Fibroblast of pulmonary artery (primary cell): ENCODE results near the gene NPM3.

Experiments
- DNase-seq: peaks from one replicate; pipeline ENCODE4 v3.0.0-alpha.2; 2010; ENCODE audit warnings: low read depth
- H3K4me3 ChIP-seq: replicated peaks from 2 replicates; pipeline ENCODE4 v1.5.1; 2011; ENCODE audit warnings: low read depth, mild to moderate bottlenecking, control low read depth, low read length, moderate library complexity
- TF ChIP-seq, protein P1 (sequence below): IDR thresholded peaks from 2 replicates; pipeline ENCODE4 v1.5.1; 2011; ENCODE audit warnings: mild to moderate bottlenecking, control low read depth, low read length, inconsistent platforms; ENCODE audit errors: missing control alignments

The NPM3 gene

DNA sequence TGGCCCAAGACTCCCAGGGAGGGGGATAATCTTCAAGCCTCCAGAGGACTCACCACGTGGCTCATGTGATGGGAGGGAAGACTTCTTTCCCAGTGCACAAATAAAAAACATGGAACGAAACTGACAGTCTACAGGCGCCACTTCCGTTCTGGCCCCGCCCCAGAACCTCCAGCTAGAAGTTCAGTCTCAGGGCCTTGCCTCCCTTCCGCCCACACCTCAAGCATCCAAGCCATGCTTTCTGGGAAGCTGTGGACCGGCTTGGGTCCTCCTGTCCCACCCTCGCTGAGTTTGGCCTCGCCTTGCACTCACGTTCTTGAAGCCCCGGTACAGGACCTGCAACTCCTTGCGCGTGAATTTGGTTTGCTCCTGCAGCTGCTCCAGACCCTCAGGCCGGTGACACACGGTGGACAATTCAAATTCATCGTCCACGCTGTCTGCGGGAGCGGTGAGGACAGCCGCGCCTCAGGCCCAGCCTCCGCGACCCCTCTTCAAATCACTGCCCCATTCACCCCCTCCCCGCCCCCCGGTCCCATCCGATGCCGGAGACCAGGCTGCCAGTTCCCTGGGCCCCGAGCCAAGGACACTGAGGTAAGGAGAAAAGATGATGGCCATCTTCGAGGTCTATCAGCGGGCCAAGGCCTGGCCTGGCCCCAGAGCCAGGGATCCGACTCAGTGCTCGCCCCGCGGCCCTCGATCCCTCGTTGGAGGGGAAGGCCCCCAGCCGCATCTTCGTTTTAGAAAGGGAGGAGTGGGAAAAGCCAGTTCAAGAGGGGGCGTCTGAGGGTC, 45.7 kb upstream of the NPM3 start:
- H3K4me3 ChIP-seq: no peak overlapping the region
- TF ChIP-seq, protein P1, sequence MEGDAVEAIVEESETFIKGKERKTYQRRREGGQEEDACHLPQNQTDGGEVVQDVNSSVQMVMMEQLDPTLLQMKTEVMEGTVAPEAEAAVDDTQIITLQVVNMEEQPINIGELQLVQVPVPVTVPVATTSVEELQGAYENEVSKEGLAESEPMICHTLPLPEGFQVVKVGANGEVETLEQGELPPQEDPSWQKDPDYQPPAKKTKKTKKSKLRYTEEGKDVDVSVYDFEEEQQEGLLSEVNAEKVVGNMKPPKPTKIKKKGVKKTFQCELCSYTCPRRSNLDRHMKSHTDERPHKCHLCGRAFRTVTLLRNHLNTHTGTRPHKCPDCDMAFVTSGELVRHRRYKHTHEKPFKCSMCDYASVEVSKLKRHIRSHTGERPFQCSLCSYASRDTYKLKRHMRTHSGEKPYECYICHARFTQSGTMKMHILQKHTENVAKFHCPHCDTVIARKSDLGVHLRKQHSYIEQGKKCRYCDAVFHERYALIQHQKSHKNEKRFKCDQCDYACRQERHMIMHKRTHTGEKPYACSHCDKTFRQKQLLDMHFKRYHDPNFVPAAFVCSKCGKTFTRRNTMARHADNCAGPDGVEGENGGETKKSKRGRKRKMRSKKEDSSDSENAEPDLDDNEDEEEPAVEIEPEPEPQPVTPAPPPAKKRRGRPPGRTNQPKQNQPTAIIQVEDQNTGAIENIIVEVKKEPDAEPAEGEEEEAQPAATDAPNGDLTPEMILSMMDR: no peak
- DNase-seq: no peak

DNA sequence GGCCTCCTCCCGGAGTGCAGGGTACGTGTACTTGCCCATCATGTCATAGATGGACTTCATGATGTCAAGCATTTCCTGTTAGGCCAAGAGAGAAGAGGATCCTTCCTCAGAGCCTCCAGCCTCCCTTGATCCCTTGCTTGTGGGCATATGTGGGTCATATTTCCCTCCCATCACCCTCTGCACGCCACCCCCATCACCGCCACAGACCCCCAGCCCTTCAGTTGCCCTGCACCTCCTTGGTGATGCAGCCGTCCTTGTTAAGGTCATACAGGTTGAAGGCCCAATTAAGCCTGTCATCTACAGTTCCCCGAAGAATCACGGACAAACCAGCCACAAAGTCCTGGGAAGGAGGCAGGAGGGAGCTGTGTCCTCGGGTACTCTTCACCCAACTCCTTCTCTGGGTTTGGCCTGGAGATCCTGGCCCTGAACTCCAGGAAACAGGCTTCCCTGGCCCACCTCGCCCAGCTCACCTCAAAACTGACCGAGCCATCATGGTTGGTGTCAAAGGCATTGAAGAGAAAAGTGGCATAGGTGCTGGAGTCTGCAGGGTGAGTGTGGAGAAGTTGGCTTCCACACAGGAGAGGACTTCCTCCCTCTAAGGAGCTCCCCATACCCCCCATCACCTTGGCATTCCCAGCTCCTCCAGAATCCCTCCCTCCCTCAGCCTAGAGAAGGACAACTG, 44.8 kb upstream of the NPM3 start:
- no peak overlapping the region for H3K4me3 ChIP-seq
- DNase-seq: no peak
- TF ChIP-seq, protein P1: no peak

- DNase-seq: no peak
These were observed 43.7 kb upstream of the NPM3 start for GRCh38 chr10:101826852-101827434.

DNA sequence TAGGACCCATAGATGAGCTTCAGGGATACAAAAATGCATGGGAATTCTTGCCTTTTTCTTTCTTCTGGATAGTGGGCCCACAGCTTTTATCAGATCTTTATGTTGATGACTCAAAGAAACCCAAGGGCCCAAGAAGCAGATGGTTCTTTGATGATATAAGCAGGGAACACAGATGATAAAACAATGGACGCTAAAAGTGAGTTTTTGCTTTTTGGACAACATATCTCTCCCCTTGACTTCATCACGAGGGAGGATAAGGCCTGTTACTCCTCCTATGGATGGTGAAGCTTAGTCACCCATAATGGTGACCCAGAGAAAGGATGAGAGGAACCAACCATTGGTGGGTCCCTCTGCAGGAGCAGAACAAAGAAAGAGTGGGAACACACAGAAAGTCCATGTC, 41.5 kb upstream of the NPM3 start:
- no peak for DNase-seq
- TF ChIP-seq, protein P1: no peak
- H3K4me3 ChIP-seq: no peak overlapping the region

More at GRCh38 chr10:101826852-101827434, 43.7 kb upstream of the NPM3 start:
- no peak overlapping the region for H3K4me3 ChIP-seq
- TF ChIP-seq, protein P1: no peak

GRCh38 chr10:101818872-101819633, 35.8 kb upstream of the NPM3 start:
- TF ChIP-seq, protein P1: no peak

DNA sequence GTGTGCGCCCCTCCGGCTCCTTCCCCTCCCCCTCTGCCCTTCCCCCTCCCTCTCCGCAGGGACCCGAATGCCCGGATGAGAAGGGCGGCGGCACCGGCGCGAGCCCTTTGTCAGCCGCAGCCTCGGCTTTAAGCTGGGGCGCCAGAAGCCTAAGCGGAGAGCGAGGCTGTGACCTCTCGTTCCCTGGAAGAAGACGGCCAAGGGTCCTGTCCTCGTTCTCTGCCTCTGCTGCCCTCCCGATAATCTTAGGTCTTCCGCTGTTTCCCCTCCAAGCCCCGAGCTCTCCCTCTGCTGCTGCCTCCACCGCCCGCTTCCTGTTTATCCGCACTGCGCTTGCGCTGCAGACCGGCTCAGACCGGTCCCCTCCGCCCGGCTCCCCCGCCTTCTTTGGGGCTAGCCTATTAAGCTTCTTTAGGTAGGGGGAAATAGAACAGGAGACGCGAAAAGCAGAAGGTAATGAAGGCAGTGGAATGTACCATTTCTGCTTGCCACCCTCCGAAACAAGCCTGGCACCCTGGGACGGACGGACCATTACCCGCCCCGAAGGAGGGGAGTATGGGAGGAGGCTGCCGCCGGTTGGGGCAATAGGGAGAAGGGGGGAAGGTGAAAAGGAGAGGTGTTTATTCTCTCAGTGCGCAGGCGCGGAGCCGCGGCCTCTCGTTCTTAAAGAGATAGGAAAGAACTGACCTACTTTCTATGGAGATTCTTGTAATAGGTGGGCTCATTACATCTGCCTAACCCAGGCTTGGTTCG, 35.0 kb upstream of the NPM3 start, which contains the start of gene OGA:
OGA (minus strand) TSS at position 326 of the 753 bp plus-strand sequence. CDS start 422 bp downstream, outside the sequence.
- peak; percentile 100 for DNase-seq
- TF ChIP-seq, protein P1: no peak
- H3K4me3 ChIP-seq: peak within 1 kb of the TSS; percentile 77

More at GRCh38 chr10:101818872-101819633, 35.8 kb upstream of the NPM3 start:
- H3K4me3 ChIP-seq: peak overlapping the region; percentile 54
- DNase-seq: no peak
